ENCODE measurements around the gene DENND1A.
A peak's percentile ranks its signal among the peaks of the same experiment; 100 is the strongest.
"Not testable (repeated sequence)": the region's sequence is repeated elsewhere in the genome, so short reads cannot be mapped to it uniquely, and the experiment has no call there.

DENND1A gene

GRCh38 chr9:123929870-123930831 lies at the start of gene DENND1A:
DENND1A (minus strand) TSS chr9:123930126; CDS start chr9:123929905, 221 bp downstream.
- Histone ChIP-seq H3K36me3 (ENCODE audit: low read length) (no peaks in the 10 kb centered on the region), H3K4me2 (ENCODE audit: low read depth, low read length, poor library complexity, severe bottlenecking) (peak within 1 kb of the TSS; percentile 90), H3K27me3 (ENCODE audit: low read length) (no peaks in the 10 kb centered on the region), H3F3A (ENCODE audit: insufficient read depth) (peaks cover 9% of the 10 kb centered on the region), H3K9me3 (ENCODE audit: insufficient read depth, low read length) (no peaks in the 10 kb centered on the region), H3K9ac (ENCODE audit: low read length) (peak within 1 kb of the TSS; percentile 67), H4K20me1 (ENCODE audit: low read depth, low read length) (no peaks in the 10 kb centered on the region; the same call in 1 of the 2 replicates), H3K4me3 (ENCODE audit: insufficient read depth, low read length, poor library complexity, severe bottlenecking) (peak within 1 kb of the TSS; percentile 70), H3K27ac (ENCODE audit: low read depth, low read length) (no peak within 1 kb of the TSS; the same call in 1 of the 2 replicates), H3K9me2 (replicated peaks; ENCODE audit: insufficient read depth, low read length) (no peaks in the 10 kb centered on the region), H2AFZ (ENCODE audit: low read depth, low read length, severe bottlenecking) (peak within 1 kb of the TSS; percentile 99), H3K79me2 (ENCODE audit: insufficient read depth, low read length) (0 out of 2 replicates have a peak, but pooled peaks cover 4% of the 10 kb centered on the region)
- no peak for TF ChIP-seq EZH2phosphoT487 (conservative IDR thresholded peaks at IDR 0.05; ENCODE audit: low read length)
- no peak for TF ChIP-seq CTCF (IDR thresholded peaks at IDR 0.05; ENCODE audit: insufficient read depth, low read length, poor library complexity, severe bottlenecking)

- Histone ChIP-seq H3K9ac (ENCODE audit: low read length) (no peak overlapping the region), H3K27ac (ENCODE audit: low read depth, low read length) (no peak overlapping the region), H2AFZ (ENCODE audit: low read depth, low read length, severe bottlenecking) (no peak overlapping the region), H4K20me1 (ENCODE audit: low read depth, low read length) (no peaks in the 10 kb centered on the region), H3K4me2 (ENCODE audit: low read depth, low read length, poor library complexity, severe bottlenecking) (no peak overlapping the region), H3K9me3 (ENCODE audit: insufficient read depth, low read length) (no peaks in the 10 kb centered on the region), H3K9me2 (replicated peaks; ENCODE audit: insufficient read depth, low read length) (no peaks in the 10 kb centered on the region), H3K4me3 (ENCODE audit: insufficient read depth, low read length, poor library complexity, severe bottlenecking) (no peak overlapping the region), H3K27me3 (ENCODE audit: low read length) (no peaks in the 10 kb centered on the region), H3K79me2 (ENCODE audit: insufficient read depth, low read length) (no peaks in the 10 kb centered on the region), H3K36me3 (ENCODE audit: low read length) (no peaks in the 10 kb centered on the region), H3F3A (ENCODE audit: insufficient read depth) (no peaks in the 10 kb centered on the region)
- TF ChIP-seq CTCF (IDR thresholded peaks at IDR 0.05; ENCODE audit: insufficient read depth, low read length, poor library complexity, severe bottlenecking), result no peak
- TF ChIP-seq EZH2phosphoT487 (conservative IDR thresholded peaks at IDR 0.05; ENCODE audit: low read length), result no peak
Measured at GRCh38 chr9:123978981-123979380, 49.1 kb upstream of the DENND1A start.

- H4K20me1 ChIP-seq (ENCODE audit: low read depth, low read length); H3K27me3 ChIP-seq (ENCODE audit: low read length); H3K79me2 ChIP-seq (ENCODE audit: insufficient read depth, low read length); H3K27ac ChIP-seq (ENCODE audit: low read depth, low read length); H3K9ac ChIP-seq (ENCODE audit: low read length); H3K9me2 ChIP-seq (replicated peaks; ENCODE audit: insufficient read depth, low read length); H3K4me2 ChIP-seq (ENCODE audit: low read depth, low read length, poor library complexity, severe bottlenecking); H2AFZ ChIP-seq (ENCODE audit: low read depth, low read length, severe bottlenecking); H3F3A ChIP-seq (ENCODE audit: insufficient read depth); H3K4me3 ChIP-seq (ENCODE audit: insufficient read depth, low read length, poor library complexity, severe bottlenecking); H3K36me3 ChIP-seq (ENCODE audit: low read length): not testable (repeated sequence)
- peaks cover 13% of the 10 kb centered on the region; the same call in 1 of the 2 replicates for H3K9me3 ChIP-seq (ENCODE audit: insufficient read depth, low read length)
Measured at GRCh38 chr9:123976579-123976978, 46.7 kb upstream of the DENND1A start.

- Histone ChIP-seq H3K27ac (ENCODE audit: low read depth, low read length) (no peak overlapping the region), H3K9me2 (replicated peaks; ENCODE audit: insufficient read depth, low read length) (no peaks in the 10 kb centered on the region), H3K27me3 (ENCODE audit: low read length) (no peaks in the 10 kb centered on the region), H3K9me3 (ENCODE audit: insufficient read depth, low read length) (peaks cover 13% of the 10 kb centered on the region; the same call in 1 of the 2 replicates), H2AFZ (ENCODE audit: low read depth, low read length, severe bottlenecking) (no peak overlapping the region), H3K9ac (ENCODE audit: low read length) (no peak overlapping the region), H3K36me3 (ENCODE audit: low read length) (no peaks in the 10 kb centered on the region), H3F3A (ENCODE audit: insufficient read depth) (no peaks in the 10 kb centered on the region), H4K20me1 (ENCODE audit: low read depth, low read length) (no peaks in the 10 kb centered on the region), H3K4me2 (ENCODE audit: low read depth, low read length, poor library complexity, severe bottlenecking) (no peak overlapping the region), H3K79me2 (ENCODE audit: insufficient read depth, low read length) (no peaks in the 10 kb centered on the region), H3K4me3 (ENCODE audit: insufficient read depth, low read length, poor library complexity, severe bottlenecking) (no peak overlapping the region)
- TF ChIP-seq EZH2phosphoT487 (conservative IDR thresholded peaks at IDR 0.05; ENCODE audit: low read length) (no peak), CTCF (IDR thresholded peaks at IDR 0.05; ENCODE audit: insufficient read depth, low read length, poor library complexity, severe bottlenecking) (no peak)
Measured at GRCh38 chr9:123975871-123976270, 45.9 kb upstream of the DENND1A start.

Data from SU-DHL-6 (cell line).